Testis (tissue), 3 donors: ENCODE measurements around the gene DIPK1C. TPM values are rescaled to one million over a fixed set of nuclear protein-coding genes. Genes with fewer than 3 reads are reported as not detected.

Experiments used
- DNase-seq: peaks from one replicate; pipeline ENCODE4 v3.0.0-alpha.2; 2019
- H3K27ac ChIP-seq, 2 donors: fragments of 200-600 bp; sonication (generic); one replicate each; pipeline ENCODE4 v1.5.1; 2019
- H3K27me3 ChIP-seq: fragments of 200-600 bp; sonication (generic); one replicate; pipeline ENCODE4 v1.5.1; 2019
- H3K36me3 ChIP-seq: fragments of 200-600 bp; sonication (generic); one replicate; pipeline ENCODE4 v1.5.1; 2017; ENCODE audit warnings: low read depth; ENCODE audit errors: missing control alignments
- H3K4me1 ChIP-seq: fragments of 200-600 bp; sonication (generic); one replicate; pipeline ENCODE4 v1.5.1; 2019
- H3K4me3 ChIP-seq, 2 donors: fragments of 200-600 bp; sonication (generic); one replicate each; pipeline ENCODE4 v1.5.1; 2017 to 2019
- H3K9me3 ChIP-seq: fragments of 200-600 bp; sonication (generic); one replicate; pipeline ENCODE4 v1.5.1; 2017
- POLR2A ChIP-seq: fragments of 450-650 bp; IDR thresholded peaks from one replicate; pipeline ENCODE4 v1.6.1; 2017; ENCODE audit warnings: antibody characterized with exemption, mild to moderate bottlenecking, moderate library complexity
- WGBS, 2 donors: methylation state at CpG; one replicate each; pipeline ENCODE4 v1.1.5; 2018; 5-methylcytosine and 5-hydroxymethylcytosine counted together
- intact Hi-C: fragments of 100-400 bp; cut with DNase I; formaldehyde crosslinking; loops from one replicate; pipeline ENCODE4 v1.15.1; 2023; ENCODE audit warnings: low total_unique reads
- polyA plus RNA-seq: library from polyadenylated mRNA; stranded (reverse); fragments of 350-450 nt; fragmentation: Illumina TruSeq; extraction: RNeasy Lipid Tissue Mini Kit (QIAGEN cat#74804); gene quantifications from one replicate; pipeline ENCODE4 v1.2.3, GENCODE V29; 2014; ENCODE audit warnings: low read depth, low replicate concordance; ENCODE audit not compliant: insufficient read depth
- total RNA-seq, 2 donors: library from RNA; depleted of rRNA; stranded (reverse); fragments of >200 nt; gene quantifications; one replicate each; pipeline ENCODE4 v1.2.3, GENCODE V29; 2016
- TF ChIP-seq, protein P1 (sequence below), 3 experiments: fragments of 450-650 bp in 2 of 3; fragments of 200-600 bp in 1 of 3; sonication (generic) in 1 of 3; IDR thresholded peaks; one replicate each; pipeline ENCODE4 v1.5.1; 2016 to 2019; ENCODE audit warnings: antibody characterized with exemption in 3 of 3, mild to moderate bottlenecking in 2 of 3, moderate library complexity in 1 of 3

DIPK1C gene
- total and polyA plus RNA-seq, 3 donors from 2014 or later, result 9.3 to 17.0 (median 16.2) TPM

DNA sequence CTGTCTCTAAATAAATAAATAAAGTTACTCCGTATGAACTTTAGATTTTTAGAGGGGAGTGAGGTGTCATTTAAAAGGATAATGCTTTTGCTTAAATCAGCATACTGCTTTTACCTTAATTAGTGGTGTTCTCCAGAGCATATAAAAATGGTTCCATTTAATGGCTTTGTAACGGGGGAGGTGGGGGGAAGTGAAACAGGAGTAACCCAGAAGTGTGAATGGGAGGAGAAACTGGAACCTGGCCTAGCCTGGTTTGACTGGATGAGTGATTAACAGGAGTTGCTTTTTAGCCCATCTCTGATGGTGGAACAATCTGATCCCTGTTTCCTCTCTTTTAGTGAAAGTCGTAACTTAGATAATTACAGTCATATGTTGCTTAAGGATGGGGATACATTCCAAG, 40.7 kb upstream of the DIPK1C start:
- peaks cover 14% of the 10 kb centered on the region for H3K4me1 ChIP-seq
- no peaks in the 10 kb centered on the region for H3K36me3 ChIP-seq
- TF ChIP-seq, protein P1, sequence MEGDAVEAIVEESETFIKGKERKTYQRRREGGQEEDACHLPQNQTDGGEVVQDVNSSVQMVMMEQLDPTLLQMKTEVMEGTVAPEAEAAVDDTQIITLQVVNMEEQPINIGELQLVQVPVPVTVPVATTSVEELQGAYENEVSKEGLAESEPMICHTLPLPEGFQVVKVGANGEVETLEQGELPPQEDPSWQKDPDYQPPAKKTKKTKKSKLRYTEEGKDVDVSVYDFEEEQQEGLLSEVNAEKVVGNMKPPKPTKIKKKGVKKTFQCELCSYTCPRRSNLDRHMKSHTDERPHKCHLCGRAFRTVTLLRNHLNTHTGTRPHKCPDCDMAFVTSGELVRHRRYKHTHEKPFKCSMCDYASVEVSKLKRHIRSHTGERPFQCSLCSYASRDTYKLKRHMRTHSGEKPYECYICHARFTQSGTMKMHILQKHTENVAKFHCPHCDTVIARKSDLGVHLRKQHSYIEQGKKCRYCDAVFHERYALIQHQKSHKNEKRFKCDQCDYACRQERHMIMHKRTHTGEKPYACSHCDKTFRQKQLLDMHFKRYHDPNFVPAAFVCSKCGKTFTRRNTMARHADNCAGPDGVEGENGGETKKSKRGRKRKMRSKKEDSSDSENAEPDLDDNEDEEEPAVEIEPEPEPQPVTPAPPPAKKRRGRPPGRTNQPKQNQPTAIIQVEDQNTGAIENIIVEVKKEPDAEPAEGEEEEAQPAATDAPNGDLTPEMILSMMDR (IDR thresholded peaks at IDR 0.05), result no peak
- no peak for TF ChIP-seq POLR2A
- intact Hi-C loops, result no loop called here
- no peak overlapping the region for H3K4me3 ChIP-seq
- H3K9me3 ChIP-seq, result no peaks in the 10 kb centered on the region
- 76 to 78% methylated on average over 3 of the region's 3 CpGs for WGBS, 2 donors
- peak overlapping the region in 1 of 2 donors; percentile 93 for H3K27ac ChIP-seq
- DNase-seq, result no peak
- no peaks in the 10 kb centered on the region for H3K27me3 ChIP-seq

DNA sequence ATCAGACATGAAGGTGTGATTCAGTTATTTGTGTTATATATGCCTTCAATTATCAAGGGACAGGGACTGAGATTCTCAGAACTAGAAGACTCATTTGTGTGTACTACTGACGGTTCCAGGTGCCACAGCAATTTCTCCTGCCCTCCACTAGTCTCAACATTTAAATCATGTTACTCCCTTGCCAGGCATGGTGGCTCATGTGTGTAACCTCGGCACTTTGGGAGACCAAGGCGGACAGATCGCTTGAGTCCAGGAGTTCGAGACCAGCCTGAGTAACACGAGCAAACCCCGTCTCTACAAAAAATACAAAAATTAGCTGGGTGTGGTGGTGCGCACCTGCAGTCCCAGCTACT, 40.2 kb upstream of the DIPK1C start:
- WGBS, 2 donors, result 69 to 82% methylated on average over 8 of the region's 8 CpGs
- no peaks in the 10 kb centered on the region for H3K27me3 ChIP-seq
- DNase-seq, result no peak
- peak overlapping the region; percentile 76 to 93 for H3K27ac ChIP-seq
- peak overlapping the region in 1 of 2 donors; percentile 96 for H3K4me3 ChIP-seq
- TF ChIP-seq, protein P1 (IDR thresholded peaks at IDR 0.05), result no peak
- no peaks in the 10 kb centered on the region for H3K9me3 ChIP-seq
- intact Hi-C loops, result no loop called here
- H3K36me3 ChIP-seq, result no peaks in the 10 kb centered on the region
- H3K4me1 ChIP-seq, result peaks cover 14% of the 10 kb centered on the region

DNA sequence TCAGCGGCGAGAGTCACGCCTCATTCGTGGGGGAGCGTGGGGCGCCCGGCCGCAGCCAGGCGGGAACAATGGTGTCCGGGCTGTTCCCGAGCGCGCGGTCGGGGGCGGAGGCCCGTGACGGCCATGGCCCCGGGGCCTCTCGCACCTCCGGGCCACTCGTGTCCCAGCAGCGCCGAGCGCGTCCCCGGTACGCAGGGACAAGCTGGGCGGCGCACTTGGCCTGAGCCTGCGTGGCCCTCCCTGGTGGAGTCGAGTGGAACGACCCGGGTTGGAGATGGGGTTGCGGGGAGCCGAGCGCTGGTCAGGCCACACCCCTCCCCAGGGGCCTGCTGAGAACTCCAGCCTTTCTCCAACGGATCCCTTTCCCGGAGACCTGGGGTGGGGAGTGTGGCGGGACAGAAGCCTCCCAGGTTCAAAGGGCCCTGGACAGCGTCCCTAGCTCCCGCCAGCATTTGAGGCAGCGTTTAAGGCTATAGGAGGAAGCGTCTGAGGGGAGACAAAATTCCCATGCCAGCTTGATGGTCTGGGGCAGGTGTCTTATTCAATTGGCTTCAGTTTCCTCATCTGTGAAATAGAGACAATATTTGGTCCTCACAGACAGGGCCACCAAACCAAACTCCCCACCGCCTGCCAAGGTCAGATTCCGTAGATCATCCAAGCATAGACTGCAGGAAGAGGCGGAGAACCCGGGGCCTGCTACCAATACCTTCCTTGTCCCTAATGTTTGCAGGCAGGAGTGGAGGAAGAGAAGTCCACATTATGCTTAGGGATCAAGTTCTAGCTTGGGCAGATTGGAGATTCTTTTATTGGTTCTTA, 39.6 kb upstream of the DIPK1C start:
- TF ChIP-seq, protein P1 (IDR thresholded peaks at IDR 0.05), result no peak
- TF ChIP-seq POLR2A, result no peak
- peak; percentile 57 for DNase-seq
- intact Hi-C loops, result no loop called here
- Histone ChIP-seq H3K9me3 (no peaks in the 10 kb centered on the region), H3K36me3 (no peaks in the 10 kb centered on the region), H3K4me3 (peak overlapping the region; percentile 90 to 96), H3K27me3 (no peaks in the 10 kb centered on the region), H3K4me1 (peaks cover 10% of the 10 kb centered on the region), H3K27ac (peak overlapping the region; percentile 76 to 93)
- WGBS, 2 donors, result 3 to 20% methylated on average over 4 to 37 of the region's 48 CpGs

DNA sequence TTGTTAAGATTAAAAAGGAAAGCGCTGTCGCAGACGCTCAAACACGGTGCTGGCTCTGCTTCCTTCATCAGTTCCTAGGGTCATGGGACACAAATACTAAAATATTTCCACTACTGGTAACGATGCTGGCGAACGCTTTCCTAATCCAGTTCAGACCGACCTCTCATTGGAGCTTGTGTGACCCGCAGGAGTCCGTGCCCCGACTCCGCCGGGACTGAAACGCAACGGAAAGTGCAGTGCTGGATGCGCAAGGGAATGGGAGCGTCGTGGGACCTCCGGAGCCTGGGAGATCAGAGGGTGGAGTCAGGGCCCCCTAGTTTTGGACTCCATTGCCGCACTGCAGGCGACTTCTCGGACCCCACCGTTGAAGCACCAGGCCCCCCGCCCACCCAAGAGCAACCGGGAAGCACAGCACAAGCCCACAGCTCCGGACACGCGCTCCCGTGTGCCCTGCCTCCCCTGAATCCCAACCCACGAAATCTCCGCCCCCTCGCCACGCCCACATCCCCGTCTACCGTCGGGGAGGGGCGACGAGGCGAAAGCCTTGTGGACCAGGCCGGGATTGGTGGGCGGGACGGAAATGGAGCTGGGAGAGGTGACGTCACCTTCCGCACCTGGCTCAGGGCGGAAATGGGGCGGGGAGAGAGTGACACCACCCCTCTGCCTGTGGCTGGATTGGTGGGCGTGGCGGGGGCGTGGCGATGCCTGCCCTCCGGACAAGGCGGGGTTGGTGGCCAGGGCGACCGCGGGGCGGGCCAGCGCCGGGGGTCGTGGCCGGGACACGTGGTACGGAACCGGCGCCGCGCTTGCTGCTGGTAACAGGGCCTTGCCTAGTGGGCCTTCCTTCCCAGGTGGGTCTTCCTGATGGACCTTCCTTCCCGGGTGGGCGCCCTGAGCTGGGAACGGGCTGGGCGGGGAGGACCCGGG, 38.7 kb upstream of the DIPK1C start, which contains the start of gene CNDP2:
TSS of gene CNDP2 (plus strand) at position 783 of the 927 bp plus-strand sequence. CDS start 3,611 bp downstream, outside the sequence.
- Histone ChIP-seq H3K4me3 (peak within 1 kb of the TSS; percentile 90 to 96), H3K9me3 (no peaks in the 10 kb centered on the region), H3K4me1 (peaks cover 9% of the 10 kb centered on the region), H3K27ac (peak within 1 kb of the TSS; percentile 82 to 93), H3K27me3 (no peaks in the 10 kb centered on the region), H3K36me3 (no peaks in the 10 kb centered on the region)
- peak; percentile 100 for DNase-seq
- intact Hi-C loops, result no loop called here
- peak; percentile 59 for TF ChIP-seq POLR2A
- TF ChIP-seq, protein P1 (IDR thresholded peaks at IDR 0.05), result no peak
- WGBS, 2 donors, result 1% methylated on average over 31 to 66 of the region's 71 CpGs
